LNCAP (cell line): ENCODE results near the gene CNKSR3.

Experiments
- CTCF ChIP-seq: fragments of 450-650 bp; IDR thresholded peaks from 2 replicates; pipeline ENCODE4 v1.5.1; 2017; ENCODE audit warnings: mild to moderate bottlenecking

The CNKSR3 gene

DNA sequence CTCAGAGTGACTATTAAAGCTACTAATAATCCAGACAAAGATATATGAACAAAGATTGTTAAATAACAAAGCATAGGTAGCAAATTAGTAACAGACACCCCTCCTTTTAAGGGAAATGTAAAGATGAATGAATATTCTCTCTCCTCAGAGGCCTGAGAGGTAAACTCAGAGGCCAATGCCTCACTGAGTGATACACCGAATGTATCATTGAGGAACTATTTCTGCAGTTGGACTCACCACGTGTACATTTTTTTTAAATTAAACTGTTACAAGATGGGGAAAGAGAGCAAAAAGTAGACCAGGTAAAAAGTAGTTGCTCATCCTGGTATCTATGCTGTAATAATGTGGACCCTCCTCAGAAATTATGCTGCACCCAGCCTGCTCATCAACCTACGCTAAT is 81.6 kb downstream of the CNKSR3 start:
- TF ChIP-seq CTCF = no peak

- TF ChIP-seq CTCF = no peak
Measured at GRCh38 chr6:154427446-154427845, 83.0 kb downstream of the CNKSR3 start.

DNA sequence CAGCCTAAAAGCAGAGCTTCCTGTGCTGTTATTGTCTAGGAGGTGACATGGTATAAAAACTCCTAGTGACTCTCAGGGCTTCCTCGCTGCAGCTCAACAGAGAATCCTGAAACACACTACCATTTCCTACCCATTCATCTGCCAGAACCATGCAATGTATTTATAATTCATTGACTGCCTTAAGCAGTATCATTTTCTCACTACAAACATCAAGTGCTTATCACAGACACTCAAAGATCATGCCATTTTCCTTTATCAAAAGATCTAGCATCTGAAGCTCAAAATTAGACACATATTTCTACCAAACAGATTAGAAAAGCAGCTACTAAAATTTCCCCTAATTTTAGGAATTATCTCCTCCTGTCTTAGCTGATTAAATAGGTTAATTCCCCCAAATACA is 83.5 kb downstream of the CNKSR3 start:
- TF ChIP-seq CTCF = no peak

DNA sequence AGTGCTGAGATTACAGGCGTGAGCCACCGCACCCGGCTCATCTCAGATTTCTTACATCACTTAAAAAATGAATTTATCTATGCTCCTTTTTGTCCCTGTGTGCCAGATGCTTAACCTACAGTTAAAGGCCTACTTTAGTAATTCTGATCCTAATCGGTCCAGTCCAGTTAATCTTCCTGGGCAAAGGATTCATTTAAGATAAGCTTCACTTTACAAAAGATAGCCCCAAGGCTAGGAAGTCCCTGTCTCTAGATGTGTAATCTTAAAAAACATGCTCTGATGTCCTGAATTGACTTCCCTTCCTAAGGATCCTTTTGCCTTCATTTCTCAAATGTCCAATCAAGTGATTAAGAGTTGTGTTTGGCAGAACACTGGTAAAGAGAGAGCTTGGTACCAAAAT is 85.5 kb downstream of the CNKSR3 start:
- TF ChIP-seq CTCF = no peak

DNA sequence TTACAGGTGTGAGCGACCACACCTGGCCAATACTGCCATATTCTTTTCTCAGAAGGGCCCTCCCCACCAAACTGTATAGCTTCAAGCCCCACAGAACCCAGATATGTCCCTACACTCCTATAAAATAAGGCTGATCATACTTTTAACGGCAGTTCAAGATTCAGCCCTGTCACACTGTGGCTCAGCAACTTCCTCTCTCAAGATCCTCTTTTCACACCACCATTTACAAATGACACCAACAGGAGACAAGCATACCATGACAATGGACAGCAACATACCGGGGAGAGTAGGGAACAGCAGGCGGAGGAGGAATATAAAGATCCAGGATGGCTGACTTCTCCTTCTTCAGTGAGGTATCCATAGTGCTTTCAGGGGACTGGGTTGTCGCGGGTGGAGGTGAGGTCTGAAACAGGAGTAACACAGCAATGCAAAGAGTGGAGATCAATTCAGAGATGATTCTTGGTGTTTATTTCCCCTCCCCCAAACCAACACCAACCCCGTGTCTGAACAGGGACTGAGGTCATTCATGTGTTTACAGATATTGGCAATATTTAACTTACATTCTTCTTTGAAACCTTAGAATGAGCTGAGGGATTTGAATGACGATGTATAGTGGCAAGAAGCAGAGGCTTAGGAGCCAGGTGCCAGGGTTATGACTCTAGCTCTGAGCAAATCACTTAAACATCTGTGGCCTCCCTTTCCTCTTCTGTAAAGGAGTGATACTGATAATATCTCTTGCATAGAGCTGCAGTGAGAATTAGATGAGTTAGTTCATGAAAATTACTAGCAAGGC is 96.3 kb downstream of the CNKSR3 start:
- TF ChIP-seq CTCF = no peak

- no peak for TF ChIP-seq CTCF
Measured at GRCh38 chr6:154412106-154412820, 98.2 kb downstream of the CNKSR3 start.

GRCh38 chr6:154411076-154411475 is 99.4 kb downstream of the CNKSR3 start:
- no peak for TF ChIP-seq CTCF
